H9 (cell line): ENCODE results near the gene NFKBIZ. TPM values are rescaled to one million over a fixed set of nuclear protein-coding genes. Genes with fewer than 3 reads are reported as not detected.
A peak's percentile ranks its signal among the peaks of the same experiment; 100 is the strongest.

Experiments
- DNase-seq: peaks from one replicate; pipeline ENCODE4 v3.0.0-alpha.2; 2017
- H2AFZ ChIP-seq: one replicate; pipeline ENCODE4 v1.6.1; 2013; ENCODE audit warnings: mild to moderate bottlenecking, low read length, control low read depth, moderate library complexity
- H2AK5ac ChIP-seq: 2 replicates; pipeline ENCODE4 v1.6.1; 2013; ENCODE audit warnings: low read length, control low read depth, mixed read lengths; ENCODE audit not compliant: insufficient read length
- H2BK120ac ChIP-seq: one replicate; pipeline ENCODE4 v1.6.1; 2013; ENCODE audit warnings: low read depth, mild to moderate bottlenecking, low read length, control low read depth, inconsistent platforms; ENCODE audit not compliant: poor library complexity, severe bottlenecking
- H2BK12ac ChIP-seq: 2 replicates; pipeline ENCODE4 v1.6.1; 2013; ENCODE audit warnings: low read length, control low read depth, mixed read lengths, low read depth; ENCODE audit not compliant: insufficient read length
- H2BK15ac ChIP-seq: 2 replicates; pipeline ENCODE4 v1.6.1; 2013; ENCODE audit warnings: low read depth, low read length, control low read depth
- H2BK20ac ChIP-seq: one replicate; pipeline ENCODE4 v1.6.1; 2013; ENCODE audit warnings: low read depth, mild to moderate bottlenecking, low read length, control low read depth, inconsistent platforms; ENCODE audit not compliant: poor library complexity, severe bottlenecking
- H2BK5ac ChIP-seq: 2 replicates; pipeline ENCODE4 v1.6.1; 2013; ENCODE audit warnings: low read length, control low read depth, mixed read lengths; ENCODE audit not compliant: insufficient read length
- H3K14ac ChIP-seq: 2 replicates; pipeline ENCODE4 v1.6.1; 2013; ENCODE audit warnings: low read length, control low read depth; ENCODE audit not compliant: insufficient read depth
- H3K18ac ChIP-seq: 2 replicates; pipeline ENCODE4 v1.6.1; 2013; ENCODE audit warnings: low read depth, mild to moderate bottlenecking, mixed read lengths, low read length, control low read depth; ENCODE audit not compliant: insufficient read length
- H3K23ac ChIP-seq: 2 replicates; pipeline ENCODE4 v1.6.1; 2013; ENCODE audit warnings: low read length, control low read depth, mixed read lengths, low read depth; ENCODE audit not compliant: insufficient read length
- H3K23me2 ChIP-seq: 2 replicates; pipeline ENCODE4 v1.6.1; 2013; ENCODE audit warnings: low read depth, mild to moderate bottlenecking, mixed read lengths, low read length, control low read depth; ENCODE audit not compliant: insufficient read length, poor library complexity, severe bottlenecking
- H3K27ac ChIP-seq: 2 replicates; pipeline ENCODE4 v1.5.1; 2013; ENCODE audit warnings: low read length, control low read depth, mixed read lengths, low read depth; ENCODE audit not compliant: insufficient read length
- H3K27me3 ChIP-seq: 2 replicates; pipeline ENCODE4 v1.6.1; 2013; ENCODE audit warnings: low read length, control low read depth, inconsistent platforms; ENCODE audit not compliant: insufficient read depth
- H3K4ac ChIP-seq: 2 replicates; pipeline ENCODE4 v1.6.1; 2013; ENCODE audit warnings: low read depth, mild to moderate bottlenecking, control low read depth, inconsistent platforms, low read length, moderate library complexity
- H3K4me1 ChIP-seq: 2 replicates; pipeline ENCODE4 v1.6.1; 2013; ENCODE audit warnings: low read length, control low read depth, inconsistent platforms; ENCODE audit not compliant: insufficient read depth
- H3K4me2 ChIP-seq: 2 replicates; pipeline ENCODE4 v1.6.1; 2013; ENCODE audit warnings: low read length, control low read depth, mixed read lengths; ENCODE audit not compliant: insufficient read length, insufficient read depth
- H3K56ac ChIP-seq: 2 replicates; pipeline ENCODE4 v1.6.1; 2013; ENCODE audit warnings: low read depth, mild to moderate bottlenecking, mixed read lengths, low read length, control low read depth; ENCODE audit not compliant: insufficient read length
- H3K79me1 ChIP-seq: 2 replicates; pipeline ENCODE4 v1.6.1; 2013; ENCODE audit warnings: low read depth, mild to moderate bottlenecking, moderate library complexity, low read length, control low read depth, inconsistent platforms; ENCODE audit not compliant: insufficient read depth, poor library complexity, severe bottlenecking
- H3K79me2 ChIP-seq: 2 replicates; pipeline ENCODE4 v1.6.1; 2013; ENCODE audit warnings: low read length, control low read depth, inconsistent platforms; ENCODE audit not compliant: insufficient read depth
- H3K9ac ChIP-seq: 2 replicates; pipeline ENCODE4 v1.6.1; 2013; ENCODE audit warnings: low read length, control low read depth, mixed read lengths; ENCODE audit not compliant: insufficient read length; ENCODE audit errors: extremely low read depth
- H3K9me3 ChIP-seq: one replicate; pipeline ENCODE4 v1.6.1; 2013; ENCODE audit warnings: low read depth, low read length, inconsistent platforms; ENCODE audit not compliant: control insufficient read depth
- H3T11ph ChIP-seq: one replicate; pipeline ENCODE4 v1.6.1; 2013; ENCODE audit warnings: mild to moderate bottlenecking, low read length, control low read depth, inconsistent platforms
- H4K20me1 ChIP-seq: one replicate; pipeline ENCODE4 v1.6.1; 2013; ENCODE audit not compliant: control insufficient read depth, insufficient read length, insufficient read depth
- H4K5ac ChIP-seq: 2 replicates; pipeline ENCODE4 v1.6.1; 2013; ENCODE audit warnings: low read depth, mild to moderate bottlenecking, mixed read lengths, low read length, control low read depth; ENCODE audit not compliant: insufficient read length
- H4K8ac ChIP-seq: replicated peaks from 2 replicates; pipeline ENCODE4 v1.6.1; 2013; ENCODE audit warnings: low read length, control low read depth, mixed read lengths, low read depth; ENCODE audit not compliant: insufficient read length
- H4K91ac ChIP-seq: 2 replicates; pipeline ENCODE4 v1.6.1; 2013; ENCODE audit warnings: low read depth, mild to moderate bottlenecking, moderate library complexity, mixed read lengths, low read length, control low read depth; ENCODE audit not compliant: insufficient read length
- H3K27ac Mint-ChIP-seq, 3 experiments: 2 replicates in 2 of 3; 3 replicates in 1 of 3; pipeline ENCODE4 v1.8.0; 2020 to 2021; ENCODE audit warnings: mixed read lengths in 3 of 3, mild to moderate bottlenecking in 1 of 3, moderate library complexity in 1 of 3
- H3K27me3 Mint-ChIP-seq: 2 replicates; pipeline ENCODE4 v1.8.0; 2021; ENCODE audit warnings: low read depth, mild to moderate bottlenecking, moderate library complexity, mixed read lengths
- H3K36me3 Mint-ChIP-seq, 3 experiments: 2 replicates in 2 of 3; 3 replicates in 1 of 3; pipeline ENCODE4 v1.8.0; 2020 to 2021; ENCODE audit warnings: low read depth in 3 of 3, mixed read lengths in 3 of 3; ENCODE audit not compliant: insufficient read depth in 1 of 3
- H3K4me1 Mint-ChIP-seq, 2 experiments: 2 replicates each; pipeline ENCODE4 v1.8.0; 2020; ENCODE audit warnings: mixed read lengths in 2 of 2
- H3K4me3 Mint-ChIP-seq, 2 experiments: 2 replicates in 1 of 2; 3 replicates in 1 of 2; pipeline ENCODE4 v1.8.0; 2020 to 2021; ENCODE audit warnings: mild to moderate bottlenecking in 2 of 2, mixed read lengths in 2 of 2, moderate library complexity in 1 of 2
- H3K9me3 Mint-ChIP-seq, 2 experiments: 2 replicates in 1 of 2; 3 replicates in 1 of 2; pipeline ENCODE4 v1.8.0; 2020; ENCODE audit warnings: mild to moderate bottlenecking in 2 of 2, mixed read lengths in 2 of 2, moderate library complexity in 1 of 2
- CTCF ChIP-seq: fragments of 200-600 bp; sonication (generic); conservative IDR thresholded peaks from 3 replicates; pipeline ENCODE4 v1.8.0; 2021; ENCODE audit warnings: antibody characterized with exemption, mild to moderate bottlenecking
- WGBS: extraction: QIAGEN DNeasy Blood & Tissue Kit; methylation state at CpG from one replicate; pipeline ENCODE4 v1.1.7; 2013; ENCODE audit warnings: missing lambda C conversion rate, low lambda C conversion rate, mixed read lengths; ENCODE audit not compliant: insufficient read length; ENCODE audit errors: extremely low coverage; 5-methylcytosine and 5-hydroxymethylcytosine counted together
- total RNA-seq: library from RNA; stranded (reverse); gene quantifications from 2 replicates; pipeline ENCODE4 v1.2.1, GENCODE V29; 2021

Gene NFKBIZ
- total RNA-seq, 1 experiment from 2014 or later, result 11.1 TPM

- no peak overlapping the region for H2BK12ac ChIP-seq
- no peak for DNase-seq
- no peaks in the 10 kb centered on the region for H3K27me3 ChIP-seq
- TF ChIP-seq CTCF, result no peak
- H3K79me1 ChIP-seq, result no peaks in the 10 kb centered on the region
- no peak overlapping the region for H2BK20ac ChIP-seq
- no peak overlapping the region for H4K91ac ChIP-seq
- Mint-ChIP-seq H3K27ac (0 out of 7 replicates have a peak overlapping the region, but pooled peaks of 1 of the 3 experiments have one; percentile 10), H3K36me3 (peaks cover 0 to 1% (median 0%) of the 10 kb centered on the region in 3 experiments; a peak in 1 of 7 replicates), H3K9me3 (no peaks in the 10 kb centered on the region), H3K4me1 (peaks cover 12 to 17% of the 10 kb centered on the region in 2 experiments; a peak in 3 of 4 replicates), H3K4me3 (no peak overlapping the region), H3K27me3 (no peaks in the 10 kb centered on the region)
- no peak overlapping the region for H3T11ph ChIP-seq
- no peak overlapping the region for H2BK15ac ChIP-seq
- H3K27ac ChIP-seq, result no peak overlapping the region
- no peaks in the 10 kb centered on the region for H3K23me2 ChIP-seq
- no peaks in the 10 kb centered on the region for H4K20me1 ChIP-seq
- WGBS, result no CpG with 5 or more reads among the region's 2 CpGs
- H3K23ac ChIP-seq, result no peak overlapping the region
- H3K4me2 ChIP-seq, result no peak overlapping the region
- H4K8ac ChIP-seq, result no peak overlapping the region
- H2BK5ac ChIP-seq, result no peak overlapping the region
- H2BK120ac ChIP-seq, result no peak overlapping the region
- H3K9me3 ChIP-seq, result no peaks in the 10 kb centered on the region
- H3K9ac ChIP-seq, result no peak overlapping the region
- H3K4me1 ChIP-seq, result no peaks in the 10 kb centered on the region
- H3K4ac ChIP-seq, result no peak overlapping the region
- no peak overlapping the region for H3K18ac ChIP-seq
- H4K5ac ChIP-seq, result no peak overlapping the region
- no peak overlapping the region for H2AFZ ChIP-seq
- no peak overlapping the region for H3K14ac ChIP-seq
- no peak overlapping the region for H3K56ac ChIP-seq
- no peaks in the 10 kb centered on the region for H3K79me2 ChIP-seq
- no peak overlapping the region for H2AK5ac ChIP-seq
Measured at GRCh38 chr3:101835676-101836075, 13.6 kb upstream of the NFKBIZ start.
